GM21381 (cell line): Measurements from ENCODE around the gene ZSCAN31.

Experiments used
- ATAC-seq: cut with Tn5 transposase; IDR thresholded peaks from one replicate; pipeline ENCODE4 v1.9.1; 2021; ENCODE audit warnings: mild to moderate bottlenecking, moderate library complexity; ENCODE audit not compliant: unreplicated experiment

Gene ZSCAN31

GRCh38 chr6:28353981-28354676 is 18.2 kb upstream of the ZSCAN31 start:
- ATAC-seq, result no peak

- ATAC-seq, result no peak
Measured at GRCh38 chr6:28353356-28353755, 17.4 kb upstream of the ZSCAN31 start.

GRCh38 chr6:28351493-28351925 is 15.6 kb upstream of the ZSCAN31 start:
- ATAC-seq, result no peak

DNA sequence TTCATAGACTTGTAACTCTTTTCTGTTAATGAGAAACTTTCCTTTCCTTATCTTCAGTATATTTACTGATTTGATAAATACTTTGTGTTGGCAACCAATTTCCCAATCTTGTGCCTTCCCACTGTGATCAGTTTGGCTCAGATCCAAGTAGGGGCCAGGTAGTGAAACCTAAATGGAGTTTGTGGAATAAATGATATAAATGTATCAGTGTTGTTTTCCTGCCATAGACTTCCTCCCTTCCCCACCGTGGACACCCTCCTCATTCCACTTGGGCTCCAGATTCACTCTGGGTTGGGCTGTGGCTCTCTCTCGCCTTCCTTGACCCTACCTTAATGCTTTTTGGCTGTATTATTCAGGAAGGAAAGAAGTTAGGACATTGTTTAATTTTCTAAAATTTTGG is 15.1 kb upstream of the ZSCAN31 start:
- no peak for ATAC-seq

DNA sequence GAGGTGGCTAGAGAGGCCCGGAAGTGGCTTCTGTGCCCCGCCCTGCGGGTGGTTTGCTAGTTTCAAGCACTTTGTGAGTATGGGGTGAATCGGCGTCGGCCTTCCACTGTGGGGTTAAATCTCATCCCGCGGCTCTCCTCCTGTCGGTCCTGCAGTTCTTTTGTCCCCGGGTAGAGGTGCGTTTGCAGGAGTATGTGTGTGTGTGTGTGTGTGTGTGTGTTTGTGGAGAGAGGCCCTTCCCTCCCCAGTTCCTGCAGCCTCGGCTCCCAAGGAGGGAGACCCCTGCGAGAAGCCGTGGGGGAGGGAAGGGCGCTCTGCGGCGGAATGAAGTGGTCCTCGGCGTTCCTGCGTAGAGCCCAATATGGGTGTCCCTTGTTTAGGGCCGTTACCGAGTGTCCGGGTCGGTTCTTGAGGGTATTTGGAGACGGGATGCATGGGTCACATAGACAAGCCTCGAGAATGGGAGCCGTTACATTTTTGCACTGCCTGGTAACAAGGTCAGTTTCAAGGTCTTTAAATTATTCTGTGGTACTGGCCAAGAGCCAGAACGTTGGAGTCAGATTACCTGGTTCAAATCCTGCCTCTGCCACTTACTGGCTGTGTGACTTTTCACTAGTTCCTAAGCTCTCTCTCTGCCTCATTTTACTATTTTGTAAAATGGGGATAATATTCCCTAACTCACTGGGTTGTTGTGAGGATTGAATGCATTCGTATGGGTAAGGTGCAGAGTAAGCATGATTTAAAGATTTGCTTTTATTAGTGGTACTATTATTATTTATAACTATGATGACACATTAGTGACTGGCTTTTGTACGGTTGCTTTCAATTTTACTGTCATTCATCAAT is 14.2 kb upstream of the ZSCAN31 start, which contains the start of gene ZKSCAN3:
ZKSCAN3 (plus strand) TSS at position 56 of the 846 bp plus-strand sequence. CDS start 9,640 bp downstream, outside the sequence.
- ATAC-seq, result peak; percentile 88

DNA sequence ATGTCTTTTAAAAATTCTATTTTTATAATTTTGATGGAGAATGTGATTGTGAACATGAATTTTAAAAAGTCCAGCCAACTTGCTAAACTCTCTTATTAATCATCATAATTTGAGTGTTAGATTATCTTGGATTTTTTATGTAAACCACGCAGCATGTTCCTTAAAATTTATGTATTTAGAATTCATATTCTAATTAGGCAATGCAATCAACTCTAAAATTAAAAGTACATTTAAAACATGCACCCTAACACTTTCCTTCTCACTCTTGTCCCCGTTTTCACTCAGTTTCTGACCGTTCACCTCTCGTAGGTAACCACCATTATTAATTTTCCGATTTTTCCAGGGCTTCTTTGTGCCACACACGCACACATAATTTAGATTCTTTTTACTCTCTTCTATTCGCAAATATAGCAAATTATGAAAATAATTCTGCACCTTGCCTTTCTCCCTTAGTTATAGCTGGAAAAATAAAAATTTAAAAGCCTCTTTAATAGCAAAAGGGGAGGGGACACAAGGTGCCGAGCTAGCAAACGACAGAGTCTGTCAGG is 13.5 kb upstream of the ZSCAN31 start:
- no peak for ATAC-seq

- ATAC-seq, result no peak
Measured at GRCh38 chr6:28347119-28347518, 11.2 kb upstream of the ZSCAN31 start.

- ATAC-seq, result no peak
Measured at GRCh38 chr6:28345201-28345600, 9.3 kb upstream of the ZSCAN31 start.

GRCh38 chr6:28343898-28344677 is 8.1 kb upstream of the ZSCAN31 start:
- no peak for ATAC-seq

DNA sequence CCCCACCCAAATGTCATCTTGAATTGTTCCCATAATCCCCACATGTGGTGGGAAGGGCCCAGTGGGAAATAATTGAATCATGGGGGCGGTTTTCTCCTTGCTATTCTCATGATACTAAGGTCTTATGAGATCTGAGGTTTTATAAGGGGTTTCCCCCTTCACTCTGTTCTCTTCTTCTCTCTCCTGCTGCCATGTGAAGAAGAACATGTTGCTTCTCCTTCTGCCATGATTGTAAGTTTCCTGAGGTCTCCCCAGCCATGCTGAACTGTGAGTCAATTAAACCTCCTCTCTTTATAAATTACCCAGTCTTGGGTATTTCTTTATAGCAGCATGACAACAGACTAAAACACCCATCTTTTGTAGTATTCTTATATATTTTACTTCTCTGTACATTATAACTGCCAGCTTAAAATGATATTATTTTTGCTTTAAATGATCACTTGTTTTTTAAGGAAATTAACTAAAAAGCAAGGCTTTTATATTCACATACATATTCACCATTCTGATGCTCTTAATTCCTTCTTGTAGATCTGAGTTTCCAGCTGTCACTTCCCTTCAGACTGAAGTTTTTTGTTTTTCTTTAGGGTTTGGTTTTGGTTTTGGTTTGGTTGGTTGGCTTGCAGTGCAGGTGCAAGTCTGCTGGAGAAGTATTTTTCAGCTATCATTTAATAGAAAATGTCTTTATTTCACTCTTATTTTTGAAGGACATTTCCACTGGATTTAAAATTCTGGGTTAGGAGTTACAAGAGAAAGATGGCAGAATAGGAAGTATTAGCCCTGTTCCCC is 4.6 kb upstream of the ZSCAN31 start:
- no peak for ATAC-seq

DNA sequence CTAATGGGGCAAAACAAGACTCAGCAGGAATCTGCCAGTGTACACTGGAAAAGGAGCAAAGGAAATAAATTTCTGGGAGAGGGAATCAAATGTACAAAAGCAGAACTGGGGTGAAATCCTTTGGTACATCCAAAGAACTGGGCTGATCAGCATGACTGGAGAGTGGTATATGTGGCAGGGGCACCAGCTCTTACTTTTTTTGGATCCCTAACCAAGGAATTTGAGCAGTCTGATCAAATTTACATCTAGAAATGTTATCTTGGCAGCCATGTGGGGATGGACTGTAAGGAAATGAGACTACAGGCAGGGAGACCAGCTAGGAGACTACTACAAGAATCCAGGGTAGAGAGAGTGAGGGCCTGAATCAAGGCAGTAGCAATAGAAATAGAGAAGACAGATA is 1.2 kb upstream of the ZSCAN31 start:
- ATAC-seq, result no peak

GRCh38 chr6:28336284-28337120 is 554 bp upstream of the ZSCAN31 start:
- ATAC-seq, result peak; percentile 46

DNA sequence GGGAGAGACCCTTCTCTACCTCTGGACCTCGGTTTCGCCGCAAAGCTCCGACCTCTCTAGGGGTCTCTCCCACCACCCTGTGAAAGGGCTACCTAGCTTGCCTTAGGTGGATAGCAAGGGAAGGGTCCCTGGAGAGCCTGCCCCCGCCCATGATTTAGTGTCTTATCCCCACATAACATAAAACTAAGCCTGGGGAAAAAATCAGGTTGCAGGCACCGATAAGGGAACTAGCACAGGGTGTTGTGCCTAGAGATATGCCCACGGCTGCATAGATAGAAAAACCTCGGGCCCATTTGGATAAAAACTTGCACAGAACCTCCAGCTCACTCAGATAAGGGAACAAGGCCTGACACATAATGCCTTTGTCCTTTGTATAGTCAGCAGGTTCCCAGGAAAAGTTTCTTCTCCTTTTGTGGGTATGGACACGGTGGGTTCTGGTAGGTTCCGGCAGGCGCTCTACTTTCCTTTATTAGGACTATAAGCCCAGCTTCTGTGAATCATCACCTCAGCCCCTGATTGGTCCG is 846 bp downstream of the ZSCAN31 start:
- ATAC-seq, result no peak

GRCh38 chr6:28334286-28335039 is 1.5 kb downstream of the ZSCAN31 start:
- no peak for ATAC-seq

DNA sequence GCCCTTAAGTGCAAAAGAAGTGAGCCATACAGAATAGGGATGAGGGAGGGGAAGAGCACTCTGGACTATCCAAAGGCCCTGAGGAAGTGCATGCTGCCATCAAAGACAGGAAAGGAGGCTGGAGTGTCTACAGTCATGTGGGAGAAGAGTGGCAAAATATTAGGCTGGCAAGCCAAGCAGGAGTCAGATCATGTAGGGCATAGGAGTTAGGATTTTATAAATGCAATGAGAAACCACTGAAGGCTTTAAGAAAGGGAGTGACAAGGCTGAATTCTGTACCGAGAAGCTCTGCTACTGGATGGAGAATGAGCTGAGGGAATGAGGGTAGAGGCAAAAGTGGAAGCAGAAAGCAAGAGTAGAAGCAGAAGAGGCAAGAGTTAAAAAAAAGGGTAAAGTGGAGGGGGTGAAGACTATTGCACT is 2.3 kb downstream of the ZSCAN31 start:
- no peak for ATAC-seq

- no peak for ATAC-seq
Measured at GRCh38 chr6:28333047-28333446, 2.9 kb downstream of the ZSCAN31 start.

GRCh38 chr6:28330041-28330440 is 5.9 kb downstream of the ZSCAN31 start:
- ATAC-seq, result no peak

DNA sequence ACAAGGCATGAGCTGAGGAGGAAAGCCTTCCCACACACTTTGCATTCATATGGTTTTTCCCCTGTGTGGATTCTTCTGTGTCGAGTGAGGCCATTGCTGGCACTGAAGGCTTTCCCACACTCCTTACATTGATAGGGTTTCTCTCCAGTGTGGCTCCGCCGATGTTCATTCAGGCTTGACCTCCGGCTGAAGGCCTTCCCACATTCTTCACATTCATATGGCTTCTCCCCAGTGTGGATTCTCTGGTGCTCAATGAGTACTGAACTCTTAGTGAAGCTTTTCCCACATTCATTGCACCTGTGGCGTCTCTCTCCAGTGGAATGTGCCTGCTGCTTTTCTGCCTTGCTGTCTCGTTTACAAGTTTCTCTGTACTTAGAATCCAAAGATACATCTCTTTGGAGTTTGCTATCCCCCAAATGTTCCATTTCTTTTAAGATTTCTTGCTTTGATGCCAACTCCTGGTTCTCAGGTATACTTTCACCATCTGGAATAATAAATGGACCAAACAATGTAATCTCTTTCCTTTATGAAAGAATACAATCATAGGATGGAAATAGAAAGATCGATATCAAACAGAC is 9.5 kb downstream of the ZSCAN31 start:
- ATAC-seq, result no peak
